Karpas-422 (cell line): ENCODE results near the gene GPR15. TPM values are rescaled to one million over a fixed set of nuclear protein-coding genes. Genes with fewer than 3 reads are reported as not detected.

ENCODE experiments used
- DNase-seq: peaks from one replicate; pipeline ENCODE4 v3.0.0-alpha.2; 2015
- H2AFZ ChIP-seq: fragments of 200-600 bp; sonication (generic); 2 replicates; pipeline ENCODE4 v1.6.1; 2014; ENCODE audit warnings: antibody characterized with exemption, low read length, mixed read lengths
- H3K27ac ChIP-seq: fragments of 200-600 bp; sonication (generic); 2 replicates; pipeline ENCODE4 v1.5.1; 2014; ENCODE audit warnings: mild to moderate bottlenecking, low read length, moderate library complexity
- H3K27me3 ChIP-seq: fragments of 200-600 bp; sonication (generic); 2 replicates; pipeline ENCODE4 v1.6.1; 2014; ENCODE audit warnings: low read length, mixed read lengths
- H3K36me3 ChIP-seq: fragments of 200-600 bp; sonication (generic); 2 replicates; pipeline ENCODE4 v1.6.1; 2014; ENCODE audit warnings: low read length, mixed read lengths; ENCODE audit not compliant: insufficient read depth
- H3K4me1 ChIP-seq: fragments of 200-600 bp; sonication (generic); 2 replicates; pipeline ENCODE4 v1.6.1; 2014; ENCODE audit warnings: mild to moderate bottlenecking, low read length, mixed read lengths
- H3K4me2 ChIP-seq: fragments of 200-600 bp; sonication (generic); 2 replicates; pipeline ENCODE4 v1.6.1; 2014; ENCODE audit warnings: low read length, low read depth, mild to moderate bottlenecking; ENCODE audit not compliant: poor library complexity, severe bottlenecking
- H3K4me3 ChIP-seq: fragments of 200-600 bp; sonication (generic); 2 replicates; pipeline ENCODE4 v1.5.1; 2014; ENCODE audit warnings: mild to moderate bottlenecking, antibody characterized with exemption, low read length, mixed read lengths
- H3K79me2 ChIP-seq: fragments of 200-600 bp; sonication (generic); 2 replicates; pipeline ENCODE4 v1.6.1; 2014; ENCODE audit warnings: mild to moderate bottlenecking, low read length, mixed read lengths
- H3K9ac ChIP-seq: fragments of 200-600 bp; sonication (generic); 2 replicates; pipeline ENCODE4 v1.6.0; 2014; ENCODE audit warnings: low read length
- H3K9me2 ChIP-seq: fragments of 200-600 bp; sonication (generic), shearing (Covaris generic); replicated peaks from 2 replicates; pipeline ENCODE4 v1.6.0; 2014; ENCODE audit warnings: mild to moderate bottlenecking, low read length, moderate library complexity; ENCODE audit not compliant: insufficient read depth
- H3K9me3 ChIP-seq: fragments of 300-700, 200-600 bp; sonication (generic); 2 replicates; pipeline ENCODE4 v1.6.1; 2014; ENCODE audit warnings: low read length, mixed read lengths
- H4K20me1 ChIP-seq: fragments of 200-600 bp; sonication (generic); 2 replicates; pipeline ENCODE4 v1.6.1; 2014; ENCODE audit warnings: mild to moderate bottlenecking, antibody characterized with exemption, low read length, low read depth; ENCODE audit not compliant: insufficient read depth
- total RNA-seq: library from RNA; depleted of rRNA; stranded (reverse); fragments of >200 nt; shearing (Covaris generic); gene quantifications from 2 replicates; pipeline ENCODE4 v1.2.3, GENCODE V29; 2014; ENCODE audit warnings: low replicate concordance; rRNA removed

Gene GPR15
- total RNA-seq: not detected in 2 replicates

DNA sequence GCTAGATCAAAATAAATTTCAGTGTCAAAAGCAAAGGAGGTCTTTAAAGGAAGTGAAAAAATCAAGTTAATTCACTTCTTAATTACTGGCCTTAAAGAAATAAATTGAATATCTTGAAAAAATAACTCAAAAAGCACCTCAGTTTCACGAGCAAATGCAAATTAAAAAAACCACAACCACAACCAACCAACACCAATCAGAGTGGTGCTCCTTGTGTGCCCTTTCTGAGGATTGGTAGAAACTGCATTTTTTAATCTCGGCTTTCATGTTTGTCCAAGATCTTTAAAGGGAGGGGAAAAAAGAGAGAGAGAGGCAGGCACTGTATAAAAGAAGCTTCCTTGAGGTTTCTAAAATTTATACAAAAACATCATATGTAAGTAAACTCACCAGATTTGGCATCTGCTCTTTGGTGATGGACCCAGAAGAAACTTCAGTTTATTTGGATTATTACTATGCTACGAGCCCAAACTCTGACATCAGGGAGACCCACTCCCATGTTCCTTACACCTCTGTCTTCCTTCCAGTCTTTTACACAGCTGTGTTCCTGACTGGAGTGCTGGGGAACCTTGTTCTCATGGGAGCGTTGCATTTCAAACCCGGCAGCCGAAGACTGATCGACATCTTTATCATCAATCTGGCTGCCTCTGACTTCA lies at the start of gene GPR15:
GPR15 (plus strand) TSS at position 357 of the 653 bp plus-strand sequence; CDS start at position 413, 56 bp downstream.
- H3K4me1 ChIP-seq: no peaks in the 10 kb centered on the region; the same call in 1 of the 2 replicates
- no peaks in the 10 kb centered on the region for H3K27me3 ChIP-seq
- no peak within 1 kb of the TSS for H3K4me2 ChIP-seq
- H3K9me3 ChIP-seq: no peaks in the 10 kb centered on the region
- no peaks in the 10 kb centered on the region for H3K9me2 ChIP-seq
- H4K20me1 ChIP-seq: no peaks in the 10 kb centered on the region
- no peak within 1 kb of the TSS for H3K9ac ChIP-seq
- no peak within 1 kb of the TSS for H3K4me3 ChIP-seq
- no peak within 1 kb of the TSS for H3K27ac ChIP-seq
- DNase-seq: no peak
- no peaks in the 10 kb centered on the region for H3K79me2 ChIP-seq
- no peak within 1 kb of the TSS for H2AFZ ChIP-seq
- H3K36me3 ChIP-seq: no peaks in the 10 kb centered on the region

DNA sequence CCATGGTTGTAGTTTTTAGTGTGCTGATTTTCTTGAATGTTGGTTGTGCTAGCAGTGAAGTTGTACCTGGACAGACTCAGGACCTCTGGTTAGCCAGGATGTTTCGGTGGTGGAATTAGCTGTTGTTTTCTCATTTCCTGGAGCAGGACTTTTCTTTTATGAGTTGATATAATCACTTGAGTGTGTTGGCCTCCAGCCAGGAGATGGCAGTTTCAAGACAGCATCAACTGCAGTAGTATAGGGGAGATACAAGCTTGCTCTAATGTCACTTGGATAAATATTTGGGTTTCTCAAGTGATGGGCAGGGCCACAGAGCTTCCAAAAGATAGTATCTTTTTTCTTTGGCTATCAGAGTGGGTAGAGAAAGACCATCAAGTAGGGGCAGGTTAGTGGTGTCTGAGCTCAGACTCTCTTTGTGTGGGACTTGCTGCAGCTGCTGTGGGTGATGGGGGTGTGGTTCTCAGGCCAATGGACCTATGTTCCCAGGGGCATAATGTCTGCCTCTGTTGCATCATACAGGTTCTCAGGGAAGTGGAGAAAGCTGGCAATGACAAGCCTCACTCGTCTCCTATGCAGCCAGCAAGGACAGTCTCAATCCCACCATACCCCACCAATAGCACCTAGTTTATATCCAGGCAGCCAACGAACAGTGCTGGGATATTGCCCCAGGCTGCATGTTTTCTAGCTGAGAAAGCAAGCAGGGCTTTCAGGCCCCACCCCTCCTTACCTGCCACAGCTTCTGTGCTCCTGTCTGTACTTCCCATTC lies 48.9 kb upstream of the GPR15 start:
- no peak overlapping the region for H3K9ac ChIP-seq
- no peak overlapping the region for H3K27ac ChIP-seq
- no peaks in the 10 kb centered on the region for H3K9me3 ChIP-seq
- H3K4me2 ChIP-seq: no peak overlapping the region
- no peaks in the 10 kb centered on the region for H3K36me3 ChIP-seq
- no peaks in the 10 kb centered on the region for H3K9me2 ChIP-seq
- H3K27me3 ChIP-seq: no peaks in the 10 kb centered on the region
- no peak overlapping the region for H3K4me3 ChIP-seq
- H2AFZ ChIP-seq: no peak overlapping the region
- H3K4me1 ChIP-seq: no peaks in the 10 kb centered on the region
- H4K20me1 ChIP-seq: no peaks in the 10 kb centered on the region
- DNase-seq: no peak
- H3K79me2 ChIP-seq: no peaks in the 10 kb centered on the region

DNA sequence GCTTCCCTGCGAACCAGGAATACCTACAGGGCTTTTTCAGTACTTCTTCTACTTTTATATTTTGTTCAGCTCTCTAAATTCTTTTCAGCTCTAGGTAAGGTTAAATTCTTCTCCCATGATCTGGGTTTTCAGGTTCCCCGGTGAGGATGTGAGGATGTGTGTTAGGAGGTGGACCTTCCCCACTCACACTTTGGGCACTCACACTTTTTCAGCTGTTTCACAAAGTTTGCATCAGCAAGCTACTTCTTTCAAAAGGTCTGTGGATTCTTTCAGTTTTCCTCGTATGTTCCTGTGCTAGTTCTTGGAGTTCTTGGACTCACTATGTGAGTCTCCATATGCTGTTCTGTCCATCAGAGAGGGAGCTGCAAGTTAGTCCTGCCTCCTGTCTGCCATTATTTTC lies 48.2 kb upstream of the GPR15 start:
- Histone ChIP-seq H3K4me2 (no peak overlapping the region), H3K4me3 (no peak overlapping the region), H3K27me3 (no peaks in the 10 kb centered on the region), H3K36me3 (no peaks in the 10 kb centered on the region), H3K9ac (no peak overlapping the region), H3K9me2 (no peaks in the 10 kb centered on the region), H3K4me1 (no peaks in the 10 kb centered on the region), H3K79me2 (no peaks in the 10 kb centered on the region), H3K27ac (no peak overlapping the region), H2AFZ (no peak overlapping the region), H3K9me3 (no peaks in the 10 kb centered on the region), H4K20me1 (no peaks in the 10 kb centered on the region)
- DNase-seq: no peak

DNA sequence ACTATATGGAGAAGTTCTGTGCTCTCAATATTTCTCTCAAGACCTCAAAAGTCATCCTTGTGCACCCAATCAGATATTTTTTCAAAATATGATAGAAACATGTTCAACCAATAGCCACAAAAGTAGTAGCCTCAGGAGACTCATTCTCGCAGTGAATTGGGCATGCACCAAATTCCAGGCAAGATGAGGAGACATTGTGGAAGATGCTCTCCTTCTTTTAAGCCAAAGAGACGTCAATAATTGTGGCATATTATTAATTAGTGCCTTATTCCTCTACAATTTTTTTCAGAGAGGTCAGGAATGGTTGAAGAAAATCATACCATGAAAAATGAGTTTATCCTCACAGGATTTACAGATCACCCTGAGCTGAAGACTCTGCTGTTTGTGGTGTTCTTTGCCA lies 34.4 kb upstream of the GPR15 start, which contains the start of gene OR5K2:
OR5K2 (plus strand) TSS at position 301 of the 400 bp plus-strand sequence; CDS start at position 301, 0 bp downstream.
- Histone ChIP-seq H3K9me2 (no peaks in the 10 kb centered on the region), H3K36me3 (no peaks in the 10 kb centered on the region), H3K4me3 (no peak within 1 kb of the TSS), H2AFZ (no peak within 1 kb of the TSS), H3K27me3 (no peaks in the 10 kb centered on the region), H3K4me1 (no peaks in the 10 kb centered on the region), H3K27ac (no peak within 1 kb of the TSS), H3K9me3 (no peaks in the 10 kb centered on the region), H3K9ac (no peak within 1 kb of the TSS), H3K4me2 (no peak within 1 kb of the TSS), H4K20me1 (no peaks in the 10 kb centered on the region), H3K79me2 (no peaks in the 10 kb centered on the region)
- DNase-seq: no peak

DNA sequence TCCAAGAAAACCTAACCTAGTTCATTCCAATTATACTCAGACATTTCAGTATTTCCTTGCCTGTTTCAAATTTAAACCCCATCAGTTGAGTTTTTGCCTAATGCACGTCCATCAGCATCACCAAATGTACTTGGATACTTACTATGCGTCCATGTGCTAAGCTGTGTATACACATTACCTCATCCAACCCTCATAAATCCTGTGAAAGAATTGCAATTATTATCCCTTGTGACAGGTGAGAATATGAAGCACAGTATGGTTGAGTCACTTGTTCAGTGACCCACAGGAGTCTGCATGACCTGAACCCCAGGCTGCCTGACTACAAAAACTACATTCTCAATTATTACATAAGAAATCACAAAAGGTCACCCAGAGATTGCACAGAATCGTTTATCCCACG lies 31.8 kb upstream of the GPR15 start:
- H3K4me3 ChIP-seq: no peak overlapping the region
- no peak for DNase-seq
- no peak overlapping the region for H2AFZ ChIP-seq
- no peak overlapping the region for H3K4me2 ChIP-seq
- H4K20me1 ChIP-seq: no peaks in the 10 kb centered on the region
- H3K27ac ChIP-seq: no peak overlapping the region
- no peaks in the 10 kb centered on the region for H3K36me3 ChIP-seq
- H3K9ac ChIP-seq: no peak overlapping the region
- H3K79me2 ChIP-seq: no peaks in the 10 kb centered on the region
- no peaks in the 10 kb centered on the region for H3K9me2 ChIP-seq
- H3K9me3 ChIP-seq: no peaks in the 10 kb centered on the region
- H3K27me3 ChIP-seq: no peaks in the 10 kb centered on the region
- no peaks in the 10 kb centered on the region for H3K4me1 ChIP-seq

DNA sequence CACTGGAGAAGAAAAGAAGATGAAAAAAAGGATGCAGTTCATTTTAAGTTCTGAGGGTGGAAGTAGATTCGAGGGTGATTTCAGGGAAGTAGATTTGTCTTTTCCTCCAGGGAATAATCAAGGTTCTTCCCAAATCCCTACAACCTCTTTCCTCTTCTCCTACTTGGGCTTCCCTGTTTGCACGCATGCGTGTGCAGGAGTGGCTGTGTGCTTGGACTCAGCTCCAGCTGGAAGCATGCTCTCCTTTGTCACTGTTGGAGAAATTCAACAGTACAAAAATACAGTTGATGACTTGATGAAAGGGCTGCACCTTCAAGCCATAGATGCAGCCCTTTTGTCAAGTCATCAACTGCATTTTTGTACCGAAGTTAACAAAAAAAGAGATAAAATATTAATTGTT lies 30.5 kb upstream of the GPR15 start:
- no peak overlapping the region for H3K9ac ChIP-seq

DNA sequence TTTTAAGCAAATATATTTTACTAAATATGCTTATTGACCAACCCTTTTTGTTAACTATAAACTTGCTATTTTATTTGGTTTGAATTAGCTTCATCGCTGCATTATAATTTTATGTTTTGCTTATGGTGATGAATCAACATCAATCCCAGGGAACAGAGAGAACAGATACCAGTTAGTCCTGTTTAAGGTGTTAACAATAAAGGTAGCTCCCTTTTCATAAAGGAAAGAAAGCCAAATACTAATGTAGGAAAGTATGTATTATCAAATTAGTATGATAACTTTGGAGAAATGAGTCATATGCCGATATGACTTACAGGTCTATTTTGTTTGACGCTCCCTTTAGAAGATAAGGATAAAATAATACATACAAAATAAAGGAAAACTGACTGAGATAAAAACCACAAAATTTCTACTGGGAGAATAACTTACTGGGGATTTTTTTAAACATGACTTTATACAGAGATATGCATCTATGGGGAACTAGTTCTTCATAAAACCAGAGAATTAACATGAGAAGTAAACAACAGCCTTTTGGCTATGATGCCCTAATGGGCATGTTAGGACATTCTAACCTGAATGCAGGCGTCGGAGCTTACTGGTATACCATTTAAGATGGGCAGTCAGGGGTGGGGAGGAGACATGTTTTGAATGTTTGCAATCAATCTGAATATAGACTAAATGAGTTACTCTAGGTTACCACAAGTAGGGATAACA lies 29.8 kb upstream of the GPR15 start:
- no peaks in the 10 kb centered on the region for H3K36me3 ChIP-seq
- H4K20me1 ChIP-seq: no peaks in the 10 kb centered on the region
- no peak overlapping the region for H3K4me2 ChIP-seq
- no peak overlapping the region for H3K4me3 ChIP-seq
- H3K4me1 ChIP-seq: no peaks in the 10 kb centered on the region
- no peaks in the 10 kb centered on the region for H3K79me2 ChIP-seq
- H2AFZ ChIP-seq: no peak overlapping the region
- no peak overlapping the region for H3K27ac ChIP-seq
- H3K9ac ChIP-seq: no peak overlapping the region
- no peak for DNase-seq
- H3K27me3 ChIP-seq: no peaks in the 10 kb centered on the region
- no peaks in the 10 kb centered on the region for H3K9me2 ChIP-seq
- no peaks in the 10 kb centered on the region for H3K9me3 ChIP-seq

More for the DNA sequence above, 30.5 kb upstream of the GPR15 start:
- Histone ChIP-seq H3K79me2 (no peaks in the 10 kb centered on the region), H3K4me3 (no peak overlapping the region), H3K27me3 (no peaks in the 10 kb centered on the region), H3K4me2 (no peak overlapping the region), H2AFZ (no peak overlapping the region), H3K4me1 (no peaks in the 10 kb centered on the region), H3K9me2 (no peaks in the 10 kb centered on the region), H3K27ac (no peak overlapping the region), H4K20me1 (no peaks in the 10 kb centered on the region), H3K36me3 (no peaks in the 10 kb centered on the region), H3K9me3 (no peaks in the 10 kb centered on the region)
- no peak for DNase-seq

DNA sequence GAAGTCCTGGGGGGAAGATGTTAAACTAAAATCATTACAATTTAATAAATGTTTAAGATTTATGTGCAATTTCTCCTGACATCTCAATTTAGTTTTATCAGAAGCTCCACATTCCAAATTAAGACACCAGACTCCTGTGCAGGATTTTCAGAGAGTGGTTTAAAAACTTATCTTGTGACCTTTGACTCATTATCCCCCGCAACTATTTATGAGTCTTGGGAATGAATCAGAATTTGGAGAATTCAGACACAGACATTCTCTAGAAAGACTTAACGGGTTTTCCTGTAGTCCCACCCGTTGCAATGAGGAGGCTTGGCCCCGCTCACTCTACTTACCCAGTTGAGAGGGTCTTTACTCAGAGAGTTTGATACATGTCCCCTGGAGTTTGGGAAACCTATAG lies 27.2 kb upstream of the GPR15 start:
- Histone ChIP-seq H3K79me2 (no peaks in the 10 kb centered on the region), H3K9me3 (no peaks in the 10 kb centered on the region), H3K27me3 (no peaks in the 10 kb centered on the region), H4K20me1 (no peaks in the 10 kb centered on the region), H3K27ac (no peak overlapping the region), H3K9ac (no peak overlapping the region), H2AFZ (no peak overlapping the region), H3K4me1 (no peaks in the 10 kb centered on the region), H3K4me3 (no peak overlapping the region), H3K4me2 (no peak overlapping the region), H3K9me2 (no peaks in the 10 kb centered on the region), H3K36me3 (no peaks in the 10 kb centered on the region)
- no peak for DNase-seq
